Neural crest cell (in vitro differentiated cells): Measurements from ENCODE around the gene CATSPERE. TPM values are rescaled to one million over a fixed set of nuclear protein-coding genes. Genes with fewer than 3 reads are reported as not detected.
"Not testable (repeated sequence)": the region's sequence is repeated elsewhere in the genome, so short reads cannot be mapped to it uniquely, and the experiment has no call there.

Experiments used
- DNase-seq: peaks from one replicate; pipeline ENCODE4 v3.0.0; 2021; ENCODE audit warnings: low read depth, mixed read lengths, low spot score
- H3K27ac Mint-ChIP-seq: one replicate; pipeline ENCODE4 v1.8.0; 2021; ENCODE audit warnings: mild to moderate bottlenecking, mixed read lengths; ENCODE audit not compliant: unreplicated experiment
- H3K27me3 Mint-ChIP-seq: 2 replicates; pipeline ENCODE4 v1.8.0; 2021; ENCODE audit warnings: low read depth, mild to moderate bottlenecking, mixed read lengths
- H3K36me3 Mint-ChIP-seq: 2 replicates; pipeline ENCODE4 v1.8.0; 2021; ENCODE audit warnings: low read depth, mild to moderate bottlenecking, mixed read lengths
- H3K4me1 Mint-ChIP-seq: 2 replicates; pipeline ENCODE4 v1.8.0; 2021; ENCODE audit warnings: mixed read lengths
- H3K4me3 Mint-ChIP-seq: one replicate; pipeline ENCODE4 v1.8.0; 2021; ENCODE audit warnings: mild to moderate bottlenecking, mixed read lengths
- H3K9me3 Mint-ChIP-seq: 2 replicates; pipeline ENCODE4 v1.8.0; 2021; ENCODE audit warnings: mixed read lengths
- CTCF ChIP-seq: fragments of 200-600 bp; sonication (generic); conservative IDR thresholded peaks from 2 replicates; pipeline ENCODE4 v1.5.0; 2021; ENCODE audit warnings: antibody characterized with exemption, mild to moderate bottlenecking
- total RNA-seq: library from RNA; stranded (reverse); gene quantifications from 2 replicates; pipeline ENCODE4 v1.2.1, GENCODE V29; 2021

The CATSPERE gene
- total RNA-seq, 1 donor from 2014 or later: 0.44 TPM

DNA sequence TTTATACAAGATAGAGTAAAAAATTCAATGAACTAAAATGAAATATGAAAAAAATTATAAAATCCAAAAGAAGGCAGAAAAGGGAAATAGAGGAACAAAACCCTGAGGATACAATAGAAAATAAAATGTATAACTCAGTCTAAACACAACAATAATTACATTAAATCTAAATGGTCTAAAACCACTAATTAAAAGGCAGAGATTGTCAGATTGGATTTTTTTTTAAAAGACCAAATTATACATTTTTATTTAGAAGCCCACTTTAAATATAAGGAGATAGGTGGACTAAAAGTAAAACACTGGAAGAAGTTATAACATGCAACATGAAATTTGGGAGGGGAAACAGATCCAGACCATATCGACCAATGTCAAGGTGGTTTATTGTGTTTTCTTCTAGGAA lies 95.2 kb downstream of the CATSPERE start:
- H3K4me3 Mint-ChIP-seq: no peak overlapping the region
- peaks cover 8% of the 10 kb centered on the region for H3K9me3 Mint-ChIP-seq
- peaks cover 11% of the 10 kb centered on the region for H3K36me3 Mint-ChIP-seq
- H3K27ac Mint-ChIP-seq: no peak overlapping the region
- no peaks in the 10 kb centered on the region for H3K4me1 Mint-ChIP-seq
- no peaks in the 10 kb centered on the region for H3K27me3 Mint-ChIP-seq
- no peak for DNase-seq
- TF ChIP-seq CTCF: no peak

- no peaks in the 10 kb centered on the region for H3K4me1 Mint-ChIP-seq
- no peak overlapping the region for H3K4me3 Mint-ChIP-seq
- no peak for TF ChIP-seq CTCF
- H3K36me3 Mint-ChIP-seq: peaks cover 11% of the 10 kb centered on the region
- no peak for DNase-seq
- H3K27me3 Mint-ChIP-seq: no peaks in the 10 kb centered on the region
- no peak overlapping the region for H3K27ac Mint-ChIP-seq
- peaks cover 8% of the 10 kb centered on the region for H3K9me3 Mint-ChIP-seq
Measured at GRCh38 chr1:244557565-244557964, 96.5 kb downstream of the CATSPERE start.

DNA sequence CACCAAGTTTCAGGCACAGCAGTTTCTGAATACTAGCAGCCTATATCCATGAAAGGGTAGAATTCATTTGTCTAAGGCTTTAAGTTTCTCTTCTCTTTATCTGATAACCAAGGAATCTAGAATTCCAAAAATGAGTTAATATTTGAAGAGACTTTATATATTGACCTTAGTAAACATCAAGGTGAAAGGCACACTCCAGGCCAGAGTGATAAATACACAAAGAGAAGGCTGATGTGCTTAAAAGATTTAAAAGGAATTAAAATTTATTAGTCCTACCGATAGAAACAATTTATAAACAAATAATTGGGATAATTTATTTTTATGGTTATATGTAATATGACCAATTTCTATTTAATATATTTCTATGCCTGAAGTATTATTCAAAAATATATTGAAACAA lies 98.5 kb downstream of the CATSPERE start:
- Mint-ChIP-seq H3K4me1 (no peaks in the 10 kb centered on the region), H3K9me3 (peaks cover 8% of the 10 kb centered on the region), H3K4me3 (no peak overlapping the region), H3K27ac (no peak overlapping the region), H3K36me3 (peaks cover 13% of the 10 kb centered on the region), H3K27me3 (no peaks in the 10 kb centered on the region)
- no peak for TF ChIP-seq CTCF
- no peak for DNase-seq

DNA sequence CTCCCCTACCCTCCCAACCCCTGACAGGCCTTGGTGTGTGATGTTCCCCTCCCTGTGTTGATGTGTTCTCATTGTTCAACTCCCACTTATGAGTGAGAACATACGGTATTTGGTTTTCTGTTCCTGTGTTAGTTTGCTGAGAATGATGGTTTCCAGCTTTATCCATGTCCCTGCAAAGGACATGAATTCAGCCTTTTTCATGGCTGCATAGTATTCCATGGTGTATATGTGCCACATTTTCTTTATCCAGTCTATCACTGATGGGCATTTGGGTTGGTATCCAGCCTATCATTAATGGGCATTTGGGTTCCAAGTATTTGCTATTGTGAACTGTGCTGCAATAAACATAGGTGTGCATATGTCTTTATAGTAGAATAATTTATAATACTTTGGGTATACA lies 101.8 kb downstream of the CATSPERE start:
- not testable (repeated sequence) for H3K4me3 Mint-ChIP-seq, H3K4me1 Mint-ChIP-seq, H3K36me3 Mint-ChIP-seq, H3K27ac Mint-ChIP-seq, H3K27me3 Mint-ChIP-seq, DNase-seq, H3K9me3 Mint-ChIP-seq

DNA sequence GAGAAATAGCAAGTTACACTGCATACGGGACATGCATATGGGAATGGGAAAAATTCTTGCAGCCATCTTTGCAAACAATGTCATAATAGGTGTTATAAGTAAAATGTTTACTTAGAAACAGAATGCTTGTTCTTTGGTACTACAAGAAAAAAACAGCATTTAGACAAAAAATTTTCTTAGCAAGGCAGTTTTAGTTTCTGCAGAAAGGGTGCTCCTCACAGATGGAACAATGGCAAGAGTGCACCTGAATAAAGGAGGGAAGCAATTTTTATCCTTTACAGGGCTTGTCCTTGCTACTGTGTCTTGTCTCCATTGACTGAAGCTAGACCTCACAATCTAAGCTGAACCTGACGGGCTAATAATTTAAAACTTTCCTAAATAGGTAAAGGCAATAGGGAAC lies 112.7 kb downstream of the CATSPERE start:
- H3K36me3 Mint-ChIP-seq: peaks cover 21% of the 10 kb centered on the region
- H3K9me3 Mint-ChIP-seq: peaks cover 14% of the 10 kb centered on the region
- H3K27ac Mint-ChIP-seq: no peak overlapping the region

More for the DNA sequence above, 112.7 kb downstream of the CATSPERE start:
- no peak for TF ChIP-seq CTCF
- Mint-ChIP-seq H3K4me3 (no peak overlapping the region), H3K27me3 (no peaks in the 10 kb centered on the region), H3K4me1 (no peaks in the 10 kb centered on the region)
- no peak for DNase-seq
